Left lobe of liver (tissue), 2 donors: ENCODE results near the gene SEMA3C. TPM values are rescaled to one million over a fixed set of nuclear protein-coding genes. Genes with fewer than 3 reads are reported as not detected.

Experiments
- ATAC-seq: fragments of 200-7000 bp; cut with Tn5 transposase; one replicate; pipeline ENCODE4 v1.9.1; 2020; ENCODE audit warnings: mild to moderate bottlenecking, moderate library complexity
- DNase-seq: peaks from one replicate; pipeline ENCODE4 v3.0.0-alpha.2; 2020; ENCODE audit warnings: low spot score
- total RNA-seq: library from RNA; stranded (reverse); gene quantifications from one replicate; pipeline ENCODE4 v1.2.1, GENCODE V29; 2021
- donor health status: DM: no; HTN: no; CAD: no; lungs with moderate emphysema.
- donor health status: DM: no; HTN: yes; CAD: no.

The SEMA3C gene
- total RNA-seq, 1 donor from 2014 or later, result 0.86 TPM

- DNase-seq (no peak), ATAC-seq (no peak)
Observed at GRCh38 chr7:80711531-80711930, 207.3 kb downstream of the SEMA3C start.

GRCh38 chr7:80708123-80708522 is 210.7 kb downstream of the SEMA3C start:
- DNase-seq (no peak), ATAC-seq (no peak)

DNA sequence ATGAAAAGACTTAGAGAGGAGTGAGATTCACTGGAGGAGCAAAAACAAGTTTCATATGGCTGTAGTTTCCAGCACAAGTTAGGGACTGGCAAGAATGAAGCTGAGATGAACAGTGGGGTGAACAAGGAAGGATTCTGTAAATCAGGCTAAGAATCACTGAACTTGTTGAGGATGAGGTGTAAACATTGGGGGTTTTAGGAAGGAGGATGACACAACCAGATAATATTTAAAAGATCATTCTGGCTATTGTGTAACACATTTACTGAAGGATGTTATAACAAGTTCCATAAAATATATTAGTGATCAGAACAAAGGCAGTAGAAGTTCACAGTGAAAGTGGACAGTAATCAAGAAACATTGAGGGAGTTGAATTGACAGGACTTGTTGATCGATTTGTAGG is 211.5 kb downstream of the SEMA3C start:
- DNase-seq, result no peak
- ATAC-seq, result no peak

DNA sequence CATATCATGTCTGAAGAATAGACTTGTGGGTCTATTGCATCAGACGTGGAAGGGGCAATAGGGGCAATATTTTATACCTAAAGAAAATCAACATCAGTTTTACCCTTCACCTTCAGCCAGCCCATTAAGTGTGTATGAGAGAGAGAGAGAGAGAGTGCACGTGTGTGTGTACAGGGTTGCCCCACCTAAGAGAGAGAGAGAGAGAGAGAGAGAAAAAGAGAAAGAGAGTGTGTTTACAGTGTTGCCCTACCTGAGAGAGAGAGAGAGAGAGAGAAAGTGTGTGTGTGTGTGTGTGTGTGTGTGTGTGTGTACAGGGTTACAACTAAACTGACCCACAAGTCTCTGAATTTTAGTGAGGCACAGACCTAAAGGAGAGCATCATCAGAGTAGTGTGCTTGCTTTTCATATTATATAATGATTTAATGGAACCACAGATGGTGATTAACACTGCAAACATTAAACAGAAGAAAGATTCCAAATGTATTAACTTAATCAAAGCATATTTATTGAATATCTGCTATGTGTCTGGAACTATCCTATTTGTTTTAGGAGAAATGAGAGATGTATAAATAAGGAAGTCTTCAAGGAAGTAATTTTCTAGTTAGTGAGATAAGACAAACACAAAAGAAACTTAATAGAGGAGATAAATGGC is 213.6 kb downstream of the SEMA3C start:
- DNase-seq, result no peak
- no peak for ATAC-seq

- DNase-seq, result no peak
- no peak for ATAC-seq
Observed at GRCh38 chr7:80703272-80703671, 215.6 kb downstream of the SEMA3C start.

GRCh38 chr7:80699721-80700256 is 219.1 kb downstream of the SEMA3C start:
- DNase-seq, result no peak
- peak; percentile 76 for ATAC-seq

- peak; percentile 83 for ATAC-seq
- DNase-seq, result no peak
Observed at GRCh38 chr7:80699045-80699638, 219.7 kb downstream of the SEMA3C start.
